Tibial nerve (tissue), 3 donors: ENCODE data around the gene CEP78.

Experiments used
- POLR2A ChIP-seq, 2 donors: fragments of 450-650 bp; IDR thresholded peaks; one replicate each; pipeline ENCODE4 v1.6.1; 2017; ENCODE audit warnings: antibody characterized with exemption in 2 of 2, mild to moderate bottlenecking in 2 of 2, moderate library complexity in 2 of 2
- TF ChIP-seq, protein P1 (sequence below), 5 experiments: fragments of 200-600 bp in 3 of 5; fragments of 450-650 bp in 2 of 5; sonication (generic) in 3 of 5; IDR thresholded peaks; one replicate each; pipeline ENCODE4 v1.5.1; 2016 to 2019; ENCODE audit warnings: antibody characterized with exemption in 5 of 5, mild to moderate bottlenecking in 3 of 5, moderate library complexity in 2 of 5

DNA sequence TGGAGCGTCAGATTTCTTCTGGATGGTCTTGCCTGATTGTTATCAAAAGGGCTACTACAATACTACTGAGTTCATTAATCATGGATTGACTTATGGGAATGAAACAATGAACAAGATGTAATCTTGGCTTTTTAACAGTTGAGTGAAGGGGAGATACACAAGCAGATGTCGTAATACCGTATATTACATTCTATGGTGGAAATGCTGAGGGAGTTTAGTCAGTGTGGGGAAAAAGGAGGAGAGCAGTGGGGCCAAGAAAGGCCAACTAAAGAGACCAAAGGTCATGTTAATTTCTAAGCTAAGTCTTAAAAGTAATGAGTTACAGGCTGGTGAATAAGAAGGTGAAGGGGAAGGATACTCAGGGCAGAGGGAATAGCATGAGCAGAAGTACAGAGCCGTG, 32.0 kb downstream of the CEP78 start:
- TF ChIP-seq, protein P1, sequence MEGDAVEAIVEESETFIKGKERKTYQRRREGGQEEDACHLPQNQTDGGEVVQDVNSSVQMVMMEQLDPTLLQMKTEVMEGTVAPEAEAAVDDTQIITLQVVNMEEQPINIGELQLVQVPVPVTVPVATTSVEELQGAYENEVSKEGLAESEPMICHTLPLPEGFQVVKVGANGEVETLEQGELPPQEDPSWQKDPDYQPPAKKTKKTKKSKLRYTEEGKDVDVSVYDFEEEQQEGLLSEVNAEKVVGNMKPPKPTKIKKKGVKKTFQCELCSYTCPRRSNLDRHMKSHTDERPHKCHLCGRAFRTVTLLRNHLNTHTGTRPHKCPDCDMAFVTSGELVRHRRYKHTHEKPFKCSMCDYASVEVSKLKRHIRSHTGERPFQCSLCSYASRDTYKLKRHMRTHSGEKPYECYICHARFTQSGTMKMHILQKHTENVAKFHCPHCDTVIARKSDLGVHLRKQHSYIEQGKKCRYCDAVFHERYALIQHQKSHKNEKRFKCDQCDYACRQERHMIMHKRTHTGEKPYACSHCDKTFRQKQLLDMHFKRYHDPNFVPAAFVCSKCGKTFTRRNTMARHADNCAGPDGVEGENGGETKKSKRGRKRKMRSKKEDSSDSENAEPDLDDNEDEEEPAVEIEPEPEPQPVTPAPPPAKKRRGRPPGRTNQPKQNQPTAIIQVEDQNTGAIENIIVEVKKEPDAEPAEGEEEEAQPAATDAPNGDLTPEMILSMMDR (IDR thresholded peaks at IDR 0.05): no peak
- no peak for TF ChIP-seq POLR2A (IDR thresholded peaks at IDR 0.05)
